ENCODE results near the gene PCDHGB3. TPM values are rescaled to one million over a fixed set of nuclear protein-coding genes. Genes with fewer than 3 reads are reported as not detected.

The PCDHGB3 gene
- total RNA-seq = 7.8 and 8.1 TPM in 2 replicates

DNA sequence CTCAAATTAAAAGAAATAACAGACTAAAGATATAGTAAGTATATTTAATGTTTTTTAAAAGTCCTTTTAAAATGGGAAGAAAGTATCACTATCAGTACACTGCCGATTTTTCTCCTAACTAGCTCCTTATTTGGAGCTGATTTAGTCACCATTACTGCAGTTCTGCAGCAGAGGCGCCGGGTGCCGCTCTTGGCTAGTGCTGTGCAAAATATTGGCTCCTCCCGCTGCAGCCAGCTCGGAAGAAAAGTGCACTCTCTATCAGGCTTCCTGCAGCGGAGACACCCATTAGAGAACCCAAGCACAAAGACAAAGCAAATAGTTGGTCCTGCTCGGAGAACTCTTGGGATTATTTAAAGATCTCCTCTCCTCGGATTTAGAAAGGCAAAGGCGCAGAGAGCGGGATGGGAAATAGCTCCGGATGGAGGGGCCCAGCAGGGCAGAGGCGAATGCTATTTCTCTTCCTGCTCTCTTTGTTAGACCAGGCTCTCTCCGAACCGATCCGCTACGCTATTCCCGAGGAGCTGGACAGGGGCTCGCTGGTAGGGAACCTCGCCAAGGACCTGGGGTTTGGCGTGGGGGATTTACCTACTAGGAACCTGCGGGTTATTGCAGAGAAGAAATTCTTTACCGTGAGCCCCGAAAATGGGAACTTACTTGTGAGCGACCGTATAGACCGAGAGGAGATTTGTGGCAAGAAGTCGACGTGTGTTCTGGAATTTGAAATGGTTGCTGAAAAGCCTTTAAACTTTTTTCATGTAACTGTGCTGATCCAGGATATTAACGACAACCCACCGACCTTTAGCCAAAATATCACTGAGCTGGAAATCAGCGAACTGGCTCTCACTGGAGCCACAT is at the start of gene PCDHGB3:
PCDHGB3 (plus strand) TSS at position 249 of the 855 bp plus-strand sequence; CDS start at position 402, 153 bp downstream.

DNA sequence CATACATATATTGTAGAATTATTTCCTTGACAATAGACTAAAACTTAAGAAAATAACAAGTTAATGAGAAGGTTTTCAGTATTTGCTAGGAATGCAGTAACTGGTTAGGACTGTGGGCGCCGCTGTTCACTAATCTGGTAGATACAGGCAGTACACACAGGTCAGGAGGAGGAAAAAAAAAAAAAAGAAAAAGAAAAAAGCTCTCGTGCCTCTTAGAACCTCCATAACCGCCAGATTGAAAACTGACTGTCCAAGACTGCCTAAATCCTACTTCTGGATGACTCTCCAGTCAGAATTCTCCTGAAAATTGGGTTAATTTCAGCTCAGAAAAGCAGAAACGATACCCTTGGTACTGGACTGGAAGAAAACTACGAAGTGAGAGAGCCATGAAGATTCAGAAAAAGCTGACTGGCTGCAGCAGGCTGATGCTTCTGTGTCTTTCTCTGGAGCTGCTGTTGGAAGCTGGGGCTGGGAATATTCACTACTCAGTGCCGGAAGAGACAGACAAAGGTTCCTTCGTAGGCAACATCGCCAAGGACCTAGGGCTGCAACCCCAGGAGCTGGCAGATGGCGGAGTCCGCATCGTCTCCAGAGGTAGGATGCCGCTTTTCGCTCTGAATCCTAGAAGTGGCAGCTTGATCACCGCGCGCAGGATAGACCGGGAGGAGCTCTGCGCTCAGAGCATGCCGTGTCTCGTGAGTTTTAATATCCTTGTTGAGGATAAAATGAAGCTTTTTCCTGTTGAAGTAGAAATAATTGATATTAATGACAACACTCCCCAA is 39.6 kb upstream of the PCDHGB3 start, which contains the start of gene PCDHGA1:
PCDHGA1 (plus strand) TSS at position 216 of the 782 bp plus-strand sequence.

DNA sequence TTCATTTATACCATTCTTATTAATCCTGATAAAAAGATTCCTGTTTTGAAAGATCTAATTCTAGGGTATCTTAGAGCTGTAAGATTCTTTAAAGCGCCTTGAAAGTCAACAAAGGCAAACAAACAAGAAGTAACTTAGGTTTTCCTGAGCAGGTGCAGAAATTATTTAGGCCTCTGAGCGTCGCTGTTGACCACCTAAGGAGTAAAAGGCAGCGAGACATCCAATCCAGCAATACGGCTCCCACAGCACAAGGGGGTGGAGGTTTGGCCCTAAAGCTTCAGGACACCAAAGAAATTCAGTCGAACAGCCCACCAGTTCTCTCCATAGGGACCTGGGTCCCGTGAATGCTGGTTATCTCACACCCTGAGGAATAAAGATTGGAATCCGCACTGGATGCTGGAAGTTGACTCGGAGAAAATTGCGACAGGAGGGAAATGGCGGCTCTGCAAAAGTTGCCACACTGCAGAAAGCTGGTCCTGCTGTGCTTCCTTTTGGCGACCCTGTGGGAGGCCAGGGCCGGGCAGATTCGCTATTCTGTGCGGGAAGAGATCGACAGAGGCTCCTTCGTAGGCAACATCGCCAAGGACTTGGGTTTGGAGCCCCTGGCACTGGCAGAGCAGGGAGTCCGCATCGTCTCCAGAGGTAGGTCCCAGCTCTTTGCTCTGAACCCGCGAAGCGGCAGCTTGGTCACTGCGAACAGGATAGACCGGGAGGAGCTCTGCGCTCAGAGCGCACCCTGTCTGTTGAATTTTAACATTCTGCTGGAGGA is 31.3 kb upstream of the PCDHGB3 start, which contains the start of gene PCDHGA2:
PCDHGA2 (plus strand) TSS at position 223 of the 769 bp plus-strand sequence.

DNA sequence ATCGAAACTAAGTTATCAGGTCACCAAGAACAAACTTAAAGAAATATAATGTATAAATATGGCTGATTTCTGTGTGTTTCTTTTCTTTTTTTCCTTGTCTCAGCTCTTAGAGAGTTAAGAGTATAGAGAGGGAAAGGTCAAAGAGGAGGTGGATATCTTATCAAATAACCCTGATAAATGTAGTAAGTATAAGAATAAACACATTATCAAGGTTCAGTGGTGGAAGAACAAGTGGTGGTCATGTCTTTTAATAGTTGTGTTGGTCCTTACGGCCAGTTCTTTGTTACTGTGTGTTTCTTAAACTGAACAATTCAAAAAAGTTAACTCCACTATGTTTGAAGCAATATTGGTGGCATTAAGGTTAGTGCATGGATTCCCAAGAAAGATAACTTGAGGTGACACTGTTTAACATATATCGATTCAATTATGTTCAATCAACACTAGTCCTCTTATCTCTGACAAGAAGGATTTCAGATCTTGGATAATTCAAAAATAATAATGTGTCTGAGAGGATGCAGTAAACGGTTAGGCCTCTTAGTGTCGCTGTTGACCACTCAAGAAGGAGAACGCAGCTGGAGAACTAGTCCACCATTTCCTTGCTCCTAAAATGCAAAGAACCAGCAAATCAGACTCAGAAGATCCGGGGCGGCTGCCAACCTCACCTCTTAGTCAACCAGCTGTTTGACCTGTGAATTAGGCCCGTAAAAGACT is 26.6 kb upstream of the PCDHGB3 start, which contains the start of gene PCDHGA3:
PCDHGA3 (plus strand) TSS at position 588 of the 711 bp plus-strand sequence. CDS start 205 bp downstream, outside the sequence.

DNA sequence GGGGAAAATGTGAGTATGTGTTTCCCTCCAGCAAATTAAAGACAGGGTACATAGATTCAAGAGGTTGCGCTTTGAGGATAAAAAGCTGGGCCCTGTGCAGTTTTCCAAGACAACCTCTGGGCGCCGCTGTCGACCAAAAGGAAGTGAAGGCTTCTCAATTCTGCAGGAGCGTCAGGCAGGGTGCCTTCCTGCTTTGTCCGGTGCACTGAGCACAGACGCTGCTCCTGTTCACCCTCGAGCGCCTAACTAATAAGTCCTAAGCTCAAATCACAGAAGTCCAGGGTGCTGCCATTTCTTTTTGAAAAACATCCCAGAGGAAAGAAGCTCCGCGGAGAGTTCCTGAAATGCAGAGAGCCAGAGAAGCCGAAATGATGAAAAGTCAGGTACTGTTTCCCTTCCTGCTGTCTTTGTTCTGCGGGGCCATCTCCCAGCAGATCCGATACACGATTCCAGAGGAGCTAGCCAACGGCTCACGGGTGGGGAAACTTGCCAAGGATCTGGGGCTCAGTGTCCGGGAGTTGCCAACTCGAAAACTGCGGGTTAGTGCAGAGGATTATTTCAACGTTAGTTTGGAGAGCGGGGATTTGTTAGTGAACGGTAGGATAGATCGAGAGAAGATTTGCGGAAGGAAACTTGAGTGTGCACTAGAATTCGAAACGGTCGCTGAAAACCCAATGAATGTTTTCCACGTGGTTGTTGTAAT is 20.0 kb upstream of the PCDHGB3 start, which contains the start of gene PCDHGB1:
PCDHGB1 (plus strand) TSS at position 183 of the 703 bp plus-strand sequence; CDS start at position 345, 162 bp downstream.

DNA sequence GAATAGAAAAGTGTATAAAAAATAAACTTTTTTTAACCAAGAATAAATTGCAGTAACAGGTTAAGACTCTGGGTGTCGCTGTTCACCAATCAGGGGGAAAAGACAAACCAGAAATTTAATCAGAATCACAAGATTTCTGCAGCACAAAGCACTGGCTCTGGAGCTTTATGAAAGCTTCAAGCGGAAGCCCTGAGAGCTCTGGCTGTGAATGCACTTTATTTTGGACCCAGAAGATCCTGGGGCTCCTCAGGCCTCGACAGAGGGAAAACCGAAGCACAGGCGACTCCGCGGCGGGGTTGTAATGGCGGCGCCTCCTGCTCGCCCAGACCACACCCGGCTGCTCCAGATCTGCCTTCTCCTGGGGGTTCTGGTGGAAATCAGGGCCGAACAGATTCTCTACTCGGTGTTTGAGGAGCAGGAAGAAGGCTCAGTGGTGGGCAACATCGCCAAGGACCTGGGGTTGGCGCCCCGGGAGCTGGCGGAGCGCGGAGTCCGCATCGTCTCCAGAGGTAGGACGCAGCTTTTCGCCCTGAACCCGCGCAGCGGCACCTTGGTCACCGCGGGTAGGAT is 15.1 kb upstream of the PCDHGB3 start, which contains the start of gene PCDHGA4:
PCDHGA4 (plus strand) TSS at position 122 of the 570 bp plus-strand sequence; CDS start at position 209, 87 bp downstream.

DNA sequence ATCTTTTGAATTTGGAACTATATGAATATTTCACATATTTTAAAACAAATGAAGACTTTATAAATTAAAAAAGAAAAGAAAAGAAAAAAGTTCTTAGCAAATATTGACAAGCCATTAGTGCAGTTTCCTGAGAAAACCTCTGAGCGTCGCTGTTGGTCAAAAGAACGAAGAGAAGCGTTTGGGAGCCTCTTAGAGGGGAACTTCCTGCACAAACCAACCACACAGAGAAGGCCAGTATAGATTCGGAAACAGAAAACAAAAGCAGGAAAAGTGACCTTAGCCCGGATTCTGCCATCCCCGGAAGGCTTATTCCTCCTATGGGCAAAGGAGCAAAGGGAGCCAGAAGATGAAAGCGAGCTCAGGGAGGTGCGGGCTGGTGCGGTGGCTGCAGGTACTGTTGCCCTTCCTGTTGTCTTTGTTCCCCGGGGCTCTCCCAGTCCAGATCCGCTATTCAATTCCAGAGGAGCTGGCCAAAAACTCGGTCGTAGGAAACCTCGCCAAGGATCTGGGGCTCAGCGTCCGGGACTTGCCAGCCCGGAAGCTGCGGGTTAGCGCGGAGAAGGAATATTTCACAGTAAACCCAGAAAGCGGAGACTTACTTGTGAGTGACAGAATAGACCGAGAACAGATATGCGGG is 10.1 kb upstream of the PCDHGB3 start, which contains the start of gene PCDHGB2:
PCDHGB2 (plus strand) TSS at position 205 of the 637 bp plus-strand sequence; CDS start at position 347, 142 bp downstream.

DNA sequence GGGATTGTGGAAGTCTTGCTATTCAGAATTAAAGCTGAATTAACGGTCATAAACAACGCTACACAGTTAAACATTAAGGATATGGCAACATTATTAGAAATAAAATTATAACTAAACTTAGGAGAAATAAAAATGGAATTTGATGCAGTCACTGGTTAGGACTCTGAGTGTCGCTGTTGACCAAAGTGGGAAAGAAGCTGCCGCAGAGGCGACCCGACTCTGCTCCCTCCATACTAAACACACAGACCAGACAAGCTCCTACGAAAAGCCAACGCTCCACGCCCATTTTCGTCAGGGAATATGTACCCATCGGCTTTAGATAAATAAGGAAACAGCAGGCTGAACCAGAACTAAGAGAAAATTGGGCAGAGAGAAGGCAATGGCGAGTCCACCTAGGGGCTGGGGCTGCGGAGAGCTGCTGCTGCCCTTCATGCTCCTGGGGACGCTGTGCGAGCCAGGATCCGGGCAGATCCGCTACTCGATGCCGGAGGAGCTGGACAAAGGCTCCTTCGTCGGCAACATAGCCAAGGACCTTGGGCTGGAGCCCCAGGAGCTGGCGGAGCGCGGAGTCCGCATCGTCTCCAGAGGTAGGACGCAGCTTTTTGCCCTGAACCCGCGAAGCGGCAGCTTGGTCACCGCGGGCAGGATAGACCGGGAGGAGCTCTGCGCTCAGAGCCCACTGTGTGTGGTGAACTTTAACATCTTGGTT is 5.9 kb upstream of the PCDHGB3 start, which contains the start of gene PCDHGA5:
PCDHGA5 (plus strand) TSS at position 211 of the 709 bp plus-strand sequence; CDS start at position 380, 169 bp downstream.

DNA sequence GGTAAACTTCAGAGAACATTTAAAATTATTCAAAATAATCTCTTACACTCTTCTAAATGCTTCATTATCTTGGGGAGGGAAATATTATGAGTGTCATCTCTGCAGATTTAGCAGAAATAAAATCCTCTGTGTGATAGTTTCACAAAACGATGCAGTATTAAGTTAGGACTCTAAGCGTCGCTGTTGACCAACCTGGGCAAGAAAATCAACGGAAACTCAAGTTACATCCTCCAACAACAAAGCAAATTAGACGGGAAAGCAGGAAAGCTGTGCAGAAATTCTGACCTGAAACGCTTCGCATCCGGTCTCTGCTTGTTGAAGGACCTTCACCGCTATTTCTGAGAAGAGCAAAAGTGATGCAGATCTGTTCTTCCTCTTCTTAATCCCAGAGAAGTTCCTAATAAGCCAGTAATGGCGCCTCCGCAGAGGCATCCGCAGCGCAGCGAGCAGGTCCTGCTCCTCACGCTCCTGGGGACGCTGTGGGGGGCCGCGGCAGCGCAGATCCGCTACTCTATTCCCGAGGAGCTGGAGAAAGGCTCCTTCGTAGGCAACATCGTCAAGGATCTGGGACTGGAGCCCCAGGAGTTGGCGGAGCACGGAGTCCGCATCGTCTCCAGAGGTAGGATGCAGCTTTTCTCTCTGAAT is 3.8 kb downstream of the PCDHGB3 start, which contains the start of gene PCDHGA6:
PCDHGA6 (plus strand) TSS at position 219 of the 645 bp plus-strand sequence; CDS start at position 412, 193 bp downstream.

DNA sequence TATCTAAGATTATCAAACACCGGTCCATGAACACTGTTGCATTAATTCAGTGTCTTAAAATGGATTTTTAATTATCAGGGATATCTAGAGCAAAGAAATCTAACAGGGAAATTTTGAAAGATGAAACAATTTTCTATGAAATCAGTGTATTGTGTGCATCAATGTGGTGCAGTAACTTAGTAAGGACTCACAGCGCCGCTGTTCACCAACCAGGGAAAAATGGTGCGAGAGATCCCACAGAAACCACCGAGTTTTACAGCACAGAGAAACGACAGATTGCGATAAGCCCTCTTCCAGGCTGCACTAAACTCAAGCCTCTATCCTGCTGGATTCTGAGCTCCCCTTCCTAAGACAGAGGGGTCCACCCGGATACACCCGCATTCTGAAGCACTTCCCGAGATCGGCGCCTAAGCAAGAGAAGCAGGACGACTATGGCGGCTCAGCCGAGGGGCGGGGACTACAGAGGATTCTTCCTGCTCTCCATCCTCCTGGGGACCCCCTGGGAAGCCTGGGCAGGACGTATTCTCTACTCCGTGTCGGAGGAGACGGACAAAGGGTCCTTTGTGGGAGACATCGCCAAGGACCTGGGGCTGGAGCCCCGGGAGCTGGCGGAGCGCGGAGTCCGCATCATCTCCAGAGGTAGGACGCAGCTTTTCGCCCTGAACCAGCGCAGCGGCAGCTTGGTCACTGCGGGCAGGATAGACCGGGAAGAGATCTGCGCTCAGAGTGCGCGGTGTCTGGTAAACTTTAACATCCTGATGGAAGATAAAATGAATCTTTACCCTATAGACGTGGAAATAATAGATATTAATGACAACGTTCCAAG is 12.6 kb downstream of the PCDHGB3 start, which contains the start of gene PCDHGA7:
PCDHGA7 (plus strand) TSS at position 274 of the 826 bp plus-strand sequence; CDS start at position 432, 158 bp downstream.

DNA sequence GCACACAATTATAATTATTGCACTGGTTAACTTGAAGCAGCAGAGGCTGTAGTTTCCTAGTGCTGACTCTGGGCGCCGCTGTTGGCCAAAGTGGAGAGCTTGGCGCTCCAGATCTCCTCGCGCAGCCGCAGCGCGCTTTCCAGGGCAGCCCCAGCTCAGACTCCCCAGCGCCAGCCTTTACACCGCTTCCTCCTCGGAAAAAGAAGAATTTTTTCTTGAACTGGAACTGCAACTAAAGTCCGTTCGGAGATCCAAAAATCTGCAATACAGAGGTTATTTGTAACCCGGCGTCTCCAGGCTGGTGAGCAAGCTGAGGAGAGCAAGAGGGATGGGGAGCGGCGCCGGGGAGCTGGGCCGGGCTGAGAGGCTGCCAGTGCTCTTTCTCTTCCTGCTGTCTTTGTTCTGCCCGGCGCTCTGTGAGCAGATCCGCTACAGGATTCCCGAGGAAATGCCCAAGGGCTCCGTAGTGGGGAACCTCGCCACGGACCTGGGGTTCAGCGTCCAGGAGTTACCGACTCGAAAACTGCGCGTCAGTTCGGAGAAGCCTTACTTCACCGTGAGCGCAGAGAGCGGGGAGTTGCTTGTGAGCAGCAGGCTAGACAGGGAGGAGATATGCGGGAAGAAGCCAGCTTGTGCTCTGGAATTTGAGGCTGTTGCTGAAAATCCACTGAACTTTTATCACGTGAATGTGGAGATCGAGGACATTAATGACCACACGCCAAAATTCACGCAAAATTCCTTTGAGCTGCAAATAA is 17.7 kb downstream of the PCDHGB3 start, which contains the start of gene PCDHGB4:
PCDHGB4 (plus strand) TSS at position 142 of the 755 bp plus-strand sequence; CDS start at position 329, 187 bp downstream.

DNA sequence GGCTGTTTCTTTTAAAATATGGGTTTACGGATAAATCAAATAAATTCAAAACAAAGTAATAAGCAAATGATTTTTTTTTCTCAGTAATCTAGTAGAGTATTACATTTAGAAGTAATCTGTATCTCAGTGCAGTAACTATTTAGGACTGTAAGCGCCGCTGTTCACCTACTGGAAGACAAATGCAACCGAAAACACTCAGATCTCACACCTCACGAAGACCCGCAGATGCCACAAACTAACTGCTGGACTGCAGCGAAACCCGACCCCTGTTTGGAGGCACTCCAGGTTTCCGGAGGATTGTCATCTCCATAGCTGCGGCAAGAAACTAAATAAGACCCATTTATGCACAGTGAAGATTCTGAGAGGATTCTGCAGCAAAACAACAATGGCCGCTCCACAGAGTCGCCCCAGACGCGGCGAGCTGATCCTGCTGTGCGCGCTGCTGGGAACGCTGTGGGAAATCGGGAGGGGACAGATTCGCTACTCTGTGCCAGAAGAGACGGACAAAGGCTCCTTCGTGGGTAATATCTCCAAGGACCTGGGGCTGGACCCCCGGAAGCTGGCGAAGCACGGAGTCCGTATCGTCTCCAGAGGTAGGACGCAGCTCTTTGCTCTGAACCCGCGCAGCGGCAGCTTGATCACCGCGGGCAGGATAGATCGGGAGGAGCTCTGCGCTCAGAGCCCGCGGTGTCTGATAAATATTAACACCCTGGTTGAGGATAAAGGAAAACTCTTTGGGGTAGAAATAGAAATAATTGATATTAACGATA is 22.6 kb downstream of the PCDHGB3 start, which contains the start of gene PCDHGA8:
PCDHGA8 (plus strand) TSS at position 205 of the 770 bp plus-strand sequence; CDS start at position 386, 181 bp downstream.

DNA sequence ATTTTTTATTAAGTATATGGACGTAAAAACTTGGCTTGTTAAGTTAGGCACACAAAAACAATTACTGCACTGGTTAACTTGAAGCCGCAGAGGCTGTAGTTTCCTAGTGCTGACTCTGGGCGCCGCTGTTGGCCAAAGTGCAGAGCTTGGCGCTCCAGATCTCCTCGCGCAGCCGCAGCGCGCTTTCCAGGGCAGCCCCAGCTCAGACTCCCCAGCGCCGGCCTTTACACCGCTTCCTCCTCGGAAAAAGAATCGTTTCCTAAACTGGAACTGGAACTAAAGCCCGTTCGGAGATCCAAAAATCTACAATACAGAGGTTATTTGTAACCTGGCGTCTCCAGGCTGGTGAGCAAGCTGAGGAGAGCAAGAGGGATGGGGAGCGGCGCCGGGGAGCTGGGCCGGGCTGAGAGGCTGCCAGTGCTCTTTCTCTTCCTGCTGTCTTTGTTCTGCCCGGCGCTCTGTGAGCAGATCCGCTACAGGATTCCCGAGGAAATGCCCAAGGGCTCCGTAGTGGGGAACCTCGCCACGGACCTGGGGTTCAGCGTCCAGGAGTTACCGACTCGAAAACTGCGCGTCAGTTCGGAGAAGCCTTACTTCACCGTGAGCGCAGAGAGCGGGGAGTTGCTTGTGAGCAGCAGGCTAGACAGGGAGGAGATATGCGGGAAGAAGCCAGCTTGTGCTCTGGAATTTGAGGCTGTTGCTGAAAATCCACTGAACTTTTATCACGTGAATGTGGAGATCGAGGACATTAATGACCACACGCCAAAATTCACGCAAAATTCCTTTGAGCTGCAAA is 27.9 kb downstream of the PCDHGB3 start, which contains the start of gene PCDHGB5:
PCDHGB5 (plus strand) TSS at position 192 of the 796 bp plus-strand sequence; CDS start at position 373, 181 bp downstream.

DNA sequence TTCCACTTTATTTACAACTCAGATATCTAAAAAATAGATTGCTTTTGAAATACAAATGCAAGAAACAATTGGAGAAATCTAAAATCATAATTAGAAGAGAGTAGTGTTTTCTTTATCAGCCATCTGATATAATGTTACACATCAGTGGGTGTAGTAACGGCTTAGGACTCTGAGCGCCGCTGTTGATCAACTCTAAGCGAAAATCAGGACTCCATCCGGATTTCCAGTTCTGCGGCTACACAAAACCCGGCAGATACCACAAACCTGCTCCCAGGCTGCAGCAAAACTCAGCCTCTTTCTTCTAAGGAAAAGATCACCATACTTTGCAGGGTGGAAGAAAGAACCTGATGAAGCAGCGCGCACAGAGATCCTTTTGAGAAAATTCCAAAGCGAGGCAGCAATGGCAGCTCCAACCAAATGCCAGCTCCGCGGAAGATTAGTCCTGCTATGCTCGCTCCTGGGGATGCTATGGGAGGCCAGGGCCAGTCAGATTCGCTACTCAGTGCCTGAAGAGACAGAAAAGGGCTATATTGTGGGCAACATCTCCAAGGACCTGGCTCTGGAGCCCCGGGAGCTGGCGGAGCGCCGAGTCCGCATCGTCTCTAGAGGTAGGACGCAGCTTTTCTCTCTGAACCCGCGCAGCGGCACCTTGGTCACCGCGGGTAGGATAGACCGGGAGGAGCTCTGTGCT is 32.7 kb downstream of the PCDHGB3 start, which contains the start of gene PCDHGA9:
PCDHGA9 (plus strand) TSS at position 226 of the 691 bp plus-strand sequence; CDS start at position 401, 175 bp downstream.

